GOT3 (cell line): ENCODE measurements around the gene ADORA3.

Source experiments
- DNase-seq: peaks from one replicate; lab custom pipeline; 2025; ENCODE audit warnings: mixed read lengths; lab: John Stamatoyannopoulos, UW

ADORA3 gene

GRCh38 chr1:111507411-111508201 is 4.2 kb upstream of the ADORA3 start:
- DNase-seq = no peak

GRCh38 chr1:111506561-111506960 is 3.1 kb upstream of the ADORA3 start:
- DNase-seq = no peak

GRCh38 chr1:111505641-111506119 is 2.2 kb upstream of the ADORA3 start:
- no peak for DNase-seq

DNA sequence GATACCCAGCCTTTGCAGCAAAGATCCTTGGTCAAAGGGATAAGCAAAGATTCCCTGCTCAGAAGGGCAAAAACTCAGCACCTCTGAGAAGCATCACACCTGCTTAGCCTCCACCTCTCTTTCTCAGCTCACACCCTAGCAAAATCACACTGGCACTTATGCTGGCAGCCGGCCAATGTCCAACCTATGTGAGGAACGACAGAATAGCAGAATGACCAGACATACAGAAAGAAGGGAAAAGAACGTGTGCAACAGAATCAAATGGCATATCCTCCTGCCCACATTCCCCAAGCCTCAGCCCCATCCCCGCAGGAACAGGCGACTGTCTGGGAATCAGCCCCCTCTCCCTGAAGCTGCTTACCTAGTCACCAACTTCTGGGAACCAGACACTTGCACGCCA is 664 bp upstream of the ADORA3 start:
- DNase-seq = no peak

- DNase-seq = no peak
Measured at GRCh38 chr1:111501645-111502044, 1.8 kb downstream of the ADORA3 start.

- DNase-seq = no peak
Measured at GRCh38 chr1:111499026-111499785, 4.2 kb downstream of the ADORA3 start.

GRCh38 chr1:111497592-111497991 is 5.8 kb downstream of the ADORA3 start:
- DNase-seq = no peak

GRCh38 chr1:111496398-111496797 is 7.0 kb downstream of the ADORA3 start:
- DNase-seq = no peak

- no peak for DNase-seq
Measured at GRCh38 chr1:111491070-111491469, 12.4 kb downstream of the ADORA3 start.

DNA sequence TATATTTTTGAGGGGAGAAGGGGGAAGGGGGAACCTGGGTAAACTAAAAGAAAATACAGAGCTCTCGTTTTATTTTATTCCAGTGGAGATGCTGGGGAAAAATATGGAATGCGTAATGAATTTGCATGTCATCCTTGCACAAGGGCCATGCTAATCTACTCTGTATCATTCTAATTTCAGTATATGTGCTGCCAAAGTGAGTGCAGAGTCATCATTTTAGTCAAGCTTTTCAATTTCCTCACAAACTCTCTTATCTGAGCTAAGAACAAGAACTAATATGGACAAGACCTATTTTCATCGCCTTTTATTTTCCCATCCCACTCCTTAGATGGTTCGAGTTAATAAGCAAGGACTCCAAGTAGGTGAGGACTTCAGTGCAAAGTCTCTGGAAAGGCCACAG is 13.2 kb downstream of the ADORA3 start:
- DNase-seq = no peak

DNA sequence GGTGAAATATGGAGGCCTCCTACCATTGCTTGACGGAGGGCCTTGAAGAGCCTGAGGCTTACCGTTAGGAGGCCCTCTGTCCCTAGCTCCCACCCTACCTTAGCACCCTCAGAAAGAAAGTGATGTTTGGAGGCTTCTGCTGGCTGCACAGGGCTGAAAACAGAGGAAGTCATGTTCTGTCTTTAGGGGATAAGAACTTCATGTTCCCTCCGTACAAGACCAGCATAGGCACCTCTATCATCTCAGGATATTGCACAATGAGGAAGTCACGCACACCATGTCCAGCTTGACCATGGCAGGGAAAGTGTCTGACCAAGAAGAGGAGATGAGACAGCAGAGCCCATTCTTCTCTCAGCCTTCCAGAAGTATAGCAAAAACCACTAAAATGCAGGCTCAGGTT is 13.8 kb downstream of the ADORA3 start:
- DNase-seq = no peak

GRCh38 chr1:111488669-111489068 is 14.8 kb downstream of the ADORA3 start:
- no peak for DNase-seq

DNA sequence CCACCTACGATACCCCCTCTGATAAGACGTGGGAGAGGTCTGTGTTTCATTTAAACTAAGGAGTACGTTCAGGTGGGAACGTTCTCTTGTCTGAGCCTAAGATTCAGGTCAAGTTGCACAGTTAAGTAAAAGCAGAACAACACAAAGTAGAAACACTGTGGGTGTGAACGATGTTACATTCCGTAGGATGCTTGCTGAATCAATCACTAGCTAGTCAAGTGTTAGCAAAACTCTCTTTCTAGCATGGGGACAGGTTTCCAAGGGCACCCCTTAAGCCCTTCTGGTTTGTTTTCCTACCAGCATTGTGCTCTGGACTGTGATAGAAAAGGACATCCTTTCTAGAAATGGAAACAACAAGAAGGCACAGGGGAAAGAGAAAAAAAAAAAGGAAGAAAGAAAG is 16.3 kb downstream of the ADORA3 start:
- DNase-seq = no peak

DNA sequence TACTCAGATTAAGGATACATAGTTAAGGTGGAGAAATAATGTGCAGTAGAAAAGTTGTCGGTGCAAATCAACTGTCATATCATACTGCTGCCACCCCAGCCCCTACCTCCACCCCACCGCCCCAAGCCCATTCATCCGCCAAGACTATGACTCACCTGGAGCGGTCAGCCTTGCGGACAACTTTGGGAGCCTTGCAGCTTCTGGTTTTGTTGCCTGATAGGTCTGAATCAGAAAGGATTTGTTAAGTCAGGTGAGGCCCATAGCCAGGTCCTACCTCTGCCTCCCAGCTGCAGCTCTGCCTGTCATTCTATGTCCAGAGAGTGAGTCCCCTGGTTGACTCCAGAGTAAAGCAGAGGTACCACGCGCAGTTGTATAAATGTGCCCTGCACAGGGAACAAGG is 17.0 kb downstream of the ADORA3 start:
- DNase-seq = no peak

DNA sequence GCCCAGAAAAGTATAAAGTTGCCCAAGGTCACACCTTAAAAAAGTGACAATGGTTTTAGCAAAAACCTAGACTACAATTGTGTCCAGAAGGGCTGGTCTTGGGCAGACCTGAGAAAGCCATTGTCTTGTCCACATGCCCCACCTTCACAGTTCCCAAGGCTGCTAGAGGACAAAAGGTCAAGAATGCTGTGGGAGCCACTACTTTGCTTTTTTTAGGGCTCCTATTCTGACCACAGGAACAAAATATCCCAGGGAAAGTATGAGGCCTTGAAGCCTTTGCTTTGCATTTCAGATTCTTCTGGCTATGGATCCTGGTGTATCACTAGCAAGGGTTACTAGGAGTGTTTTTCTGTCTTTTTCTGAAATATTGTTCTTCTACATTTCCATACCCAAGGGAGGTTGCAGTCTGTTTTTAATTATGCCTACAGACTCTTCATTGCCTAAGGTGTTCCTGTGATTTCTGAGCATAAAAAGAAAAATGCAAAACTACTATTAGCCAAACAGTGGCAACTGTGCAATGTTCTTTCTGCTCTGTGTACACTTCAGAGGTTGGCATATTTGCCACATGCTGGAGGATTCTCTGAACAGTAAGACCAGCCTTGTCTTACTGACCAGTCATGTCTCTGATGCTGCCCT is 18.9 kb downstream of the ADORA3 start:
- no peak for DNase-seq

GRCh38 chr1:111483876-111484275 is 19.6 kb downstream of the ADORA3 start:
- DNase-seq = no peak

DNA sequence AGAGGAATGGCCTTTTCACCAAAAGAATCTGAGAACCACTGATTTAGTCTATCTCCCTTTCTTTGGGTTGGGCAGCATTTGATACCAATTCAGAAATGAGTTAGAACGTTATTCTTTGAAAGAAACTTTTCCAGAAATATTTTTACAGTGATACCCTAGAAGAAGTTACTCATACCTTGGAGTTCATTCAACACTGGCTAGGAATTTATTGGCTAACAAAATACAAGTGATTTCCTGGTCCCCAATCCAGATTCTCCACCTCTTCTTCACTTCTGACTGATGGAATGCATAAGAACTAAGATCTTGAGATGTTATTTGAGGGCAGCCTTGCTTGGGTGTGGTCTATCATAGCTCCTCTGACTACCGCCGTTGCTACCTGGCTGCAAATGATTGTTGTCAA is 20.3 kb downstream of the ADORA3 start:
- DNase-seq = no peak

GRCh38 chr1:111481387-111482221 is 21.8 kb downstream of the ADORA3 start:
- DNase-seq = peak; percentile 3

GRCh38 chr1:111480674-111481073 is 22.8 kb downstream of the ADORA3 start:
- no peak for DNase-seq

DNA sequence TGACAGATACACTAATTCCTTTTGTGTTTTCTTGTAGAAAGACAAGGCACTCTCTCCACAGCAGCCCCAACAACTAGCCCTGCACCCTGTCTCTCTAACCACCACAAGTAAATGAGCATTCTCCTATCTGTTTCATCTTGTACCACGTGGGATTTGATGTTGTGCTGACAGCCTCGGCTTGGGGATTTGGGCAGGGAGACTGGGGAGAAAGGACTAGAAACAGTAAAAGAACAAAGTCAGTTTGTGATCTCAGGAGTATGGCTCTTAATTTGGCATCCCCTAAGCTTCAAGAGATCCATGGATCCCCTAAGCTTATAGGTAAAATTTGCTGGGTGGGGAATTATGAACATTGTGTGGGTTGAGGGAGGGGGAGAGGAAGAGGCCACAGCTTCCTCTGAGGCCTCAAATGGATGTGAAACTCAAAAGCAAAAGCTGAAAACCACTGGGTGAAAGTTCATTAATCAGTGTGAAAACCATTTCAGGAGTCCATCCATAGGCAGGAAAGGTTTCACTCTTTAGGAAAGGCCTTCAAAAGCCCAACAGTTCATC is 26.6 kb downstream of the ADORA3 start:
- no peak for DNase-seq

- DNase-seq = no peak
Measured at GRCh38 chr1:111476214-111476613, 27.2 kb downstream of the ADORA3 start.

GRCh38 chr1:111475701-111476100 is 27.7 kb downstream of the ADORA3 start:
- DNase-seq = no peak
